ENCODE data around the gene KLHL42.

Gene KLHL42

DNA sequence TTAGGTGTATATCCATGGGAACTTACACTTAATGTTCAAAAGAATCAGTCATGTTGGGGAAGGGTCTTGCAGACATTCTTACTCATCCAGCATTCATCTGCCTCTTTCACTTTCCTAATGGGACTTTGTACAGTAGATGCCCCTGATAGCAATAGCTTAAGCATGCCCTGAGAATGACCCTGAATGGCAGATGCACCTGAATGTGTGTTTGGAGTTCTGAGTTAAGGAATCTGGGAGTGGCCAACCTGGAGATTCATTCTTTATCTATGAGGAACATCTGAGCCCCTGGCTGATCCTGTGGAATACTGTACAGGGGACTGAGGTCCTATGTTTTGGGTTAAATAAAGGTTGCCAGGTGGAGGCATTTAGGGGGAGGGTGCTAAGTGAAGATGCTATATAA lies 71.3 kb downstream of the KLHL42 start:
- TF ChIP-seq, protein P1, sequence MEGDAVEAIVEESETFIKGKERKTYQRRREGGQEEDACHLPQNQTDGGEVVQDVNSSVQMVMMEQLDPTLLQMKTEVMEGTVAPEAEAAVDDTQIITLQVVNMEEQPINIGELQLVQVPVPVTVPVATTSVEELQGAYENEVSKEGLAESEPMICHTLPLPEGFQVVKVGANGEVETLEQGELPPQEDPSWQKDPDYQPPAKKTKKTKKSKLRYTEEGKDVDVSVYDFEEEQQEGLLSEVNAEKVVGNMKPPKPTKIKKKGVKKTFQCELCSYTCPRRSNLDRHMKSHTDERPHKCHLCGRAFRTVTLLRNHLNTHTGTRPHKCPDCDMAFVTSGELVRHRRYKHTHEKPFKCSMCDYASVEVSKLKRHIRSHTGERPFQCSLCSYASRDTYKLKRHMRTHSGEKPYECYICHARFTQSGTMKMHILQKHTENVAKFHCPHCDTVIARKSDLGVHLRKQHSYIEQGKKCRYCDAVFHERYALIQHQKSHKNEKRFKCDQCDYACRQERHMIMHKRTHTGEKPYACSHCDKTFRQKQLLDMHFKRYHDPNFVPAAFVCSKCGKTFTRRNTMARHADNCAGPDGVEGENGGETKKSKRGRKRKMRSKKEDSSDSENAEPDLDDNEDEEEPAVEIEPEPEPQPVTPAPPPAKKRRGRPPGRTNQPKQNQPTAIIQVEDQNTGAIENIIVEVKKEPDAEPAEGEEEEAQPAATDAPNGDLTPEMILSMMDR (IDR thresholded peaks at IDR 0.05; ENCODE audit: low read depth, low read length, missing control alignments): no peak
- H3K4me3 ChIP-seq (ENCODE audit: low read depth, low read length): no peak overlapping the region
- in situ Hi-C loops (cut with HindIII; ENCODE audit: low sequenced_read_pairs): no loop called here
- no peak for DNase-seq (ENCODE audit: low read depth)

GRCh38 chr12:27852117-27852516 lies 72.1 kb downstream of the KLHL42 start:
- H3K4me3 ChIP-seq (ENCODE audit: low read depth, low read length): no peak overlapping the region
- TF ChIP-seq, protein P1 (IDR thresholded peaks at IDR 0.05; ENCODE audit: low read depth, low read length, missing control alignments): no peak
- in situ Hi-C loops (cut with HindIII; ENCODE audit: low sequenced_read_pairs): no loop called here
- DNase-seq (ENCODE audit: low read depth): no peak

Data from astrocyte of the cerebellum (primary cell).